Activated T-helper 1 cell treated with anti-CD3 and anti-CD28 coated beads, Interleukin-12 subunit alpha, Interleukin-12 subunit beta, Interleukin-2, Interleukin-4 antibody, amounts not matched to agents 30 ng/mL and 10 ng/mL and 1 ng/mL, durations not matched to agents 14 hours and 24 hours and 36 hours (primary cell): ENCODE data around the gene FUT2. TPM values are rescaled to one million over a fixed set of nuclear protein-coding genes. Genes with fewer than 3 reads are reported as not detected.

Source experiments
- DNase-seq: peaks from one replicate; pipeline ENCODE4 v3.0.0; 2021; ENCODE audit warnings: low spot score
- H3K27ac Mint-ChIP-seq: one replicate; pipeline ENCODE4 v1.8.0; 2021; ENCODE audit warnings: mild to moderate bottlenecking, mixed read lengths
- H3K27me3 Mint-ChIP-seq: one replicate; pipeline ENCODE4 v1.8.0; 2022; ENCODE audit warnings: mild to moderate bottlenecking, moderate library complexity, mixed read lengths; ENCODE audit not compliant: insufficient read depth
- H3K36me3 Mint-ChIP-seq: one replicate; pipeline ENCODE4 v1.8.0; 2021; ENCODE audit warnings: low read depth, mixed read lengths
- H3K4me1 Mint-ChIP-seq: one replicate; pipeline ENCODE4 v1.8.0; 2021; ENCODE audit warnings: low read depth, mixed read lengths
- H3K4me3 Mint-ChIP-seq: one replicate; pipeline ENCODE4 v1.8.0; 2021; ENCODE audit warnings: mild to moderate bottlenecking, moderate library complexity, mixed read lengths
- H3K9me3 Mint-ChIP-seq: one replicate; pipeline ENCODE4 v1.8.0; 2021; ENCODE audit warnings: mixed read lengths
- intact Hi-C: fragments of 100-400 bp; cut with micrococcal nuclease; formaldehyde crosslinking; loops from one replicate; pipeline ENCODE4 v1.15.1; 2024
- total RNA-seq: library from RNA; stranded (reverse); gene quantifications from 2 replicates; pipeline ENCODE4 v1.2.3, GENCODE V29; 2022

FUT2 gene
- total RNA-seq, 1 donor from 2014 or later, result not detected

GRCh38 chr19:48726556-48726955 is 30.8 kb downstream of the FUT2 start:
- intact Hi-C loops, result loop anchor here (10.0 kb wide), 3 partner anchors 238 to 1682 kb away; partner anchors contain the start of genes C19orf73, FTL, LIN7B and PPFIA3
- Mint-ChIP-seq H3K36me3 (peaks cover 17% of the 10 kb centered on the region), H3K27me3 (no peaks in the 10 kb centered on the region), H3K4me1 (peaks cover 20% of the 10 kb centered on the region), H3K9me3 (peaks cover 21% of the 10 kb centered on the region), H3K4me3 (no peak overlapping the region), H3K27ac (peak overlapping the region; percentile 34)
- no peak for DNase-seq

- intact Hi-C loops, result loop anchor here (10.0 kb wide), 3 partner anchors 236 to 1684 kb away; partner anchors contain the start of genes C19orf73, FTL, LIN7B and PPFIA3
- peaks cover 21% of the 10 kb centered on the region for H3K9me3 Mint-ChIP-seq
- H3K27me3 Mint-ChIP-seq, result peaks cover 2% of the 10 kb centered on the region
- no peak for DNase-seq
- peaks cover 20% of the 10 kb centered on the region for H3K4me1 Mint-ChIP-seq
- H3K36me3 Mint-ChIP-seq, result peaks cover 17% of the 10 kb centered on the region
- H3K27ac Mint-ChIP-seq, result no peak overlapping the region
- H3K4me3 Mint-ChIP-seq, result no peak overlapping the region
Measured at GRCh38 chr19:48728911-48729664, 33.3 kb downstream of the FUT2 start.

GRCh38 chr19:48731452-48731851 is 35.7 kb downstream of the FUT2 start:
- intact Hi-C loops, result no loop called here

DNA sequence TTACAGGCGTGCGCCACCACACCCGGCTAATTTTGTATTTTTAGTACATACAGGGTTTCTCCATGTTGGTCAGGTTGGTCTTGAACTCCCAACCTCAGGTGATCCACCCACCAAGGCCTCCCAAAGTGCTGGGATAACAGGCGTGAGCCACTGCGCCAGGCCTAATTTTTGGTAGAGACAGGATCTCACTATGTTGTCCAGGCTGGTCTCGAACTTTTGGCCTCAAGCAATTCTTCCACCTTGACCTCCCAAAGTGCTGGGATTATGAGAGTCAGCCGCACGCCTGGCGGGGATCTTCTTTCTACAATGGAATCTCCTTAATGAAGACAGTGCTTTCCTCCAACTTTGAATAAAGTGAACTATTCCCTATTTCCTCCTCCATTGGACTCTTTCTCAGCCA is 38.9 kb downstream of the FUT2 start:
- H3K27me3 Mint-ChIP-seq, result peaks cover 2% of the 10 kb centered on the region
- H3K36me3 Mint-ChIP-seq, result no peaks in the 10 kb centered on the region
- H3K9me3 Mint-ChIP-seq, result no peaks in the 10 kb centered on the region
- H3K4me3 Mint-ChIP-seq, result no peak overlapping the region
- peaks cover 5% of the 10 kb centered on the region for H3K4me1 Mint-ChIP-seq
- H3K27ac Mint-ChIP-seq, result no peak overlapping the region
- DNase-seq, result no peak
- intact Hi-C loops, result no loop called here

More at GRCh38 chr19:48731452-48731851, 35.7 kb downstream of the FUT2 start:
- Mint-ChIP-seq H3K27ac (no peak overlapping the region), H3K9me3 (peaks cover 7% of the 10 kb centered on the region), H3K36me3 (peaks cover 7% of the 10 kb centered on the region), H3K27me3 (peaks cover 2% of the 10 kb centered on the region), H3K4me1 (peaks cover 4% of the 10 kb centered on the region), H3K4me3 (no peak overlapping the region)
- DNase-seq, result no peak

- peaks cover 2% of the 10 kb centered on the region for H3K27me3 Mint-ChIP-seq
- peaks cover 5% of the 10 kb centered on the region for H3K4me1 Mint-ChIP-seq
- no peaks in the 10 kb centered on the region for H3K9me3 Mint-ChIP-seq
- H3K4me3 Mint-ChIP-seq, result no peak overlapping the region
- no peak for DNase-seq
- no peak overlapping the region for H3K27ac Mint-ChIP-seq
- intact Hi-C loops, result no loop called here
- H3K36me3 Mint-ChIP-seq, result no peaks in the 10 kb centered on the region
Measured at GRCh38 chr19:48735031-48735615, 39.4 kb downstream of the FUT2 start.

DNA sequence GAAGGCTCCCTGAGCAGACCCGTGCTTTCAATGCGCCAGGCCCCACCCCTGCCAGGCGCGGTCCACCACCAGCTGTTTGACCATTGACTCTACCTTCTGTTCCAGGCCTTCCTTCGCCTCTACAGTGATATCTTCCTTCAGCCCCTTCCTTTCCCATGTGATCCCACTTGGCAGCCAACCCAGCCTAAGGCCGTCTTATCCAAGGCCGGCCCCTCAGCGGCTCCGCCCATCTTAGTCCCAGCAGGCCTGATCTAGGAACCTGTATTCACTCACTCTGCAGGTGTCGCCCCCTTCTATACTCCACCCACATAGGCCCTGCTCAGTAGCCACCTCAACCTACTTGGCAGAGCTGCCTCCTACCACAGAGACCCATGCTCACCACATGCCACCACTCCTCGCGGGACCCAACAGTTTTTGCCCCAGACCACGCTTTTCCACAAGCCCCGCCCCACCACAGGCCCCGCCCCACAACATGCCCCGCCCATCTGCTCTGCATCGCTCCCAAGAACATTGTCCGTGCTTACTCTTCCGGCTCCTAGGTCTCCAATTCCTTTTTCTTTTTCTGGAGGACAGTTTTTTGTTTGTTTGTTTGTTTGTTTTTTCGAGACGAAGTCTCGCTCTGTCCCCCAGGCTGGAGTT is 41.7 kb downstream of the FUT2 start:
- Mint-ChIP-seq H3K9me3 (no peaks in the 10 kb centered on the region), H3K27ac (peak overlapping the region; percentile 34), H3K4me3 (no peak overlapping the region), H3K4me1 (peaks cover 13% of the 10 kb centered on the region), H3K36me3 (no peaks in the 10 kb centered on the region), H3K27me3 (no peaks in the 10 kb centered on the region)
- no peak for DNase-seq
- intact Hi-C loops, result no loop called here

GRCh38 chr19:48738557-48739403 is 43.0 kb downstream of the FUT2 start:
- peak overlapping the region; percentile 52 for H3K27ac Mint-ChIP-seq
- no peaks in the 10 kb centered on the region for H3K36me3 Mint-ChIP-seq
- H3K4me1 Mint-ChIP-seq, result peaks cover 13% of the 10 kb centered on the region
- H3K27me3 Mint-ChIP-seq, result no peaks in the 10 kb centered on the region
- no peaks in the 10 kb centered on the region for H3K9me3 Mint-ChIP-seq
- intact Hi-C loops, result loop anchor here (1.0 to 2.0 kb wide), 8 partner anchors 9 to 245 kb away; partner anchors contain the start of genes BCAT2, CA11 and HSD17B14
- H3K4me3 Mint-ChIP-seq, result peak overlapping the region; percentile 64
- DNase-seq, result peak; percentile 85

DNA sequence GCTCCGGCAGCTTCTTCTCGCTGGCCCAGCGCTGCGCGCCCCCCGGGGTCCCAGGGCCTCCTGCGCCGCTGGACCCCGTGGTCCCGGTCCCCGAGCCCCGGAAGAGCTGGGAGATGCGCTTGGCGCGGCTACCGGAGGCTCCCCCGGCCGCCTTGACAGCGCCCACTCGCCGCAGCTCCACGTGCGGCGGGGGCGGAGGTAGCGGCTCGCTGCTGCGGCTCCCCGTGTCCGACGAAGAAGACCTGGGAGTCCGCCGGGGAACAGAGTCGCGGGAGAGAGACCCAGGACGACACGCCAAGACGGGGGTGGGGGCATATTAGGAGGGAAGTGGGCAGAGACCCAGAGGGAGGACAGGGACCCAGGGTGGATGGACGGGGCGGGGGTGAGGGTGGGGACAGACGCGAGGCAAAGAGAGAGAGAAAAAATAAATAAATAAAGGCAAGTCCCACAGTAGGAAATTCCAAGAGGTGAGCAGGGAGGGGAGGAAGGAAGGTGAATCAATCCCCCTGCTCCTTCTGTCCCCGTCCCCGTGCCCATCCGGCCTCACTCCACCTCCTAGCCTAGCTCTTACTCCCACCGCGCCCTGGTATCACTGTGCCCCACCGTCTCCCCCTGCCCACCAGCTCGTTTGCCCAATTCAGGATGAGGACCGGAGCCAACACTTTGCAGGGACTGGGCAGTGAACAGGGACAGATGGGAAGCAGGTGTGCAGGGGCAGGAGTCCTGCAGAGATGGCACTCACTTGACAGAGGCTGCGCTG is 43.8 kb downstream of the FUT2 start:
- intact Hi-C loops, result loop anchor here (2.0 to 10.0 kb wide), 4 partner anchors 65 to 325 kb away; partner anchors contain the start of genes BCAT2 and HSD17B14
- H3K27me3 Mint-ChIP-seq, result no peaks in the 10 kb centered on the region
- no peaks in the 10 kb centered on the region for H3K36me3 Mint-ChIP-seq
- H3K9me3 Mint-ChIP-seq, result no peaks in the 10 kb centered on the region
- no peak for DNase-seq
- peak overlapping the region; percentile 26 for H3K4me3 Mint-ChIP-seq
- H3K27ac Mint-ChIP-seq, result no peak overlapping the region
- peaks cover 13% of the 10 kb centered on the region for H3K4me1 Mint-ChIP-seq

GRCh38 chr19:48740164-48740972 is 44.6 kb downstream of the FUT2 start, which contains the start of gene RASIP1:
RASIP1 (minus strand) TSS chr19:48740610; CDS start chr19:48740282, 328 bp downstream.
- intact Hi-C loops, result loop anchor here (10.0 kb wide), 1 partner anchor 326 kb away; no protein-coding TSS in a partner anchor
- DNase-seq, result no peak

GRCh38 chr19:48741129-48741999 is 45.6 kb downstream of the FUT2 start:
- H3K4me3 Mint-ChIP-seq, result no peak overlapping the region
- H3K36me3 Mint-ChIP-seq, result no peaks in the 10 kb centered on the region
- no peak for DNase-seq
- H3K4me1 Mint-ChIP-seq, result peaks cover 28% of the 10 kb centered on the region
- H3K27me3 Mint-ChIP-seq, result no peaks in the 10 kb centered on the region
- H3K9me3 Mint-ChIP-seq, result no peaks in the 10 kb centered on the region
- no peak overlapping the region for H3K27ac Mint-ChIP-seq
- intact Hi-C loops, result loop anchor here (10.0 kb wide), 1 partner anchor 327 kb away; no protein-coding TSS in a partner anchor

More at GRCh38 chr19:48740164-48740972, 44.6 kb downstream of the FUT2 start, which contains the start of gene RASIP1:
- H3K4me3 Mint-ChIP-seq, result peak within 1 kb of the TSS; percentile 33
- H3K4me1 Mint-ChIP-seq, result peaks cover 18% of the 10 kb centered on the region
- H3K27me3 Mint-ChIP-seq, result no peaks in the 10 kb centered on the region
- H3K36me3 Mint-ChIP-seq, result no peaks in the 10 kb centered on the region
- no peaks in the 10 kb centered on the region for H3K9me3 Mint-ChIP-seq
- no peak within 1 kb of the TSS for H3K27ac Mint-ChIP-seq
